ENCODE results near the gene CD3E. TPM values are rescaled to one million over a fixed set of nuclear protein-coding genes. Genes with fewer than 3 reads are reported as not detected.

The CD3E gene
- polyA plus RNA-seq, 4 donors: 5.9 to 13.8 (median 7.1) TPM

DNA sequence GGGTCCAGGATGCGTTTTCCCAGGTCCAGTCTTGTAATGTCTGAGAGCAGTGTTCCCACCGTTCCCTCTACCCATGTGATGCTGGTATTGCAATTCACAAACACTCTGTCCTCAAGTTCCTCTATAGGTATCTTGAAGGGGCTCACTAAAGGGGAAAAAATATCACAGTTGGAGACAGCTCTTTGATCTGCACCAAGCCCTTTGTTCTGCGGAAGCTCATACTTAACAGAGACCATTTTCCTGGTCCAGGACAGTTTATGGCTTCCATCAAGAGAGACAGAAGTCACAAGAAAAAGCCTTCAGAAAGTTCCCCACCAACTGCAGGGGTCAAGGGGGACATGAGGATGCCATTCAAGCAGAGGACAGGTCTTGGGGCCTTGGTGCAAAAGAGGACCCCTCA, 35.9 kb downstream of the CD3E start:
- 62 to 87% (median 80%) methylated on average over 3 of the region's 3 CpGs for WGBS, 3 donors
- Histone ChIP-seq H3K27ac (ENCODE audit: low read depth in 1 of 3, low read length in 2 of 3) (peak overlapping the region in 1 of 3 donors; percentile 87), H3K27me3 (ENCODE audit: control insufficient read depth in 3 of 3, insufficient read depth in 3 of 3, low read length in 3 of 3) (no peaks in the 10 kb centered on the region), H3K4me1 (ENCODE audit: control insufficient read depth in 3 of 3, insufficient read depth in 2 of 3, low read depth in 1 of 3, low read length in 2 of 3) (peaks cover 0 to 11% (median 0%) of the 10 kb centered on the region in 3 donors), H3K36me3 (ENCODE audit: control insufficient read depth in 3 of 3, insufficient read depth in 2 of 3, low read depth in 1 of 3, low read length in 3 of 3) (no peaks in the 10 kb centered on the region), H3K9me3 (ENCODE audit: control insufficient read depth in 2 of 2, insufficient read depth in 1 of 2, low read depth in 1 of 2, low read length in 1 of 2) (no peaks in the 10 kb centered on the region), H3K4me3 (ENCODE audit: low read depth in 1 of 3, low read length in 3 of 3) (peak overlapping the region in 1 of 3 donors; percentile 51)
- no peak for FAIRE-seq
- DNase-seq: no peak

DNA sequence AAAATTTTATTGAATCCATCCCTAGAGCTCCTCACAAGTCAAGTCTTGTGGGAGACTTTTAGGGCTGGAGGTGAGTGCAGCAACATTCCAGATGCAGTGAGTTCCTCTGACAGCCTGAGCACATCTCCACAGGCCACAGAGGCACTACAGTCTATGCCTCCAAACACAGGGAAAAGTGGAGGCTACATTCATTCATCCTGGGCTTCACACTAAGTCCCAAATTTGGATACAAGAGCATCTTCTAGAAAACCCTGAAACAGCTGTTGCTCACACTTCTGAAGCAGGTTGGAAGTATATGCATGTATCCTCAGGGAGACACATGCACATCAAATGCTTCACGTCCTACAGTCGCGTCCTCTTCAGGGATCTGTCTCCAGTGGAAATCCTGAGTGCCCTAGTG, 36.7 kb downstream of the CD3E start:
- H3K27ac ChIP-seq (ENCODE audit: low read depth in 1 of 3, low read length in 2 of 3): peak overlapping the region in 1 of 3 donors; percentile 30
- no peak for DNase-seq
- no peaks in the 10 kb centered on the region for H3K27me3 ChIP-seq (ENCODE audit: control insufficient read depth in 3 of 3, insufficient read depth in 3 of 3, low read length in 3 of 3)
- no peak for FAIRE-seq
- H3K9me3 ChIP-seq (ENCODE audit: control insufficient read depth in 2 of 2, insufficient read depth in 1 of 2, low read depth in 1 of 2, low read length in 1 of 2): no peaks in the 10 kb centered on the region
- peak overlapping the region in 1 of 3 donors; percentile 51 for H3K4me3 ChIP-seq (ENCODE audit: low read depth in 1 of 3, low read length in 3 of 3)
- no peaks in the 10 kb centered on the region for H3K36me3 ChIP-seq (ENCODE audit: control insufficient read depth in 3 of 3, insufficient read depth in 2 of 3, low read depth in 1 of 3, low read length in 3 of 3)
- 67 to 81% (median 75%) methylated on average over 3 of the region's 3 CpGs for WGBS, 3 donors
- H3K4me1 ChIP-seq (ENCODE audit: control insufficient read depth in 3 of 3, insufficient read depth in 2 of 3, low read depth in 1 of 3, low read length in 2 of 3): peaks cover 0 to 11% (median 0%) of the 10 kb centered on the region in 3 donors

DNA sequence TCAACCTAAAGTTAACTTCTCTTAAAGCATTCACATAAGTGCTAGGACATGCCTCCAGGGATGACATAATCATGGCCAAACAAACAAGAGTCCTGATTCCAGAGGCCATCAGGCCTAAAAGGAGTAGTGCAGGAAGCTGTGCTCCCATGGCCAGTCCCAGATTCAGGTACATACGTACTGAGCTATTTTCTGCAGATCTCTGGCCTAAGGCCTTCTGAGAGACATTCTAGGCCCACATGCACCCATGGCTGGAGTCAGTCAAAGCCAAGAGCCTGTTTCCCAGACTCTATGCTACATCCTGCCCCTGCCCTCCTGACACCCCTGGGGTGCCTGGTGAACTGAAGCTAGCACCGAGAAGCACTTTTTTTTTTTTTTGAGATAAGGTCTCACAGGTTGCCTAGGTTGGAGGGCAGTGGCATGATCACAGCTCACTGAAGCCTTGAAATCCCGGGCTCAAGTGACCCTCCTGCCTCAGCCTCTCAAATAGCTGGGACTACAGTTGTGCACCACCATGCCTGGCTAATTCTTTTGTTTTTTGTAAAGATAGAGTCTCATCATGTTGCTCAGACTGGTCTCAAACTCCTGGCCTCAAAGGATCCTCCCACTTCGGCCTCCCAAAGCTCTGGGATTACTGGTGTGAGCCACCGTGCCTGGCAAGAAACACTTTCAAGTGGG, 37.4 kb downstream of the CD3E start:
- Histone ChIP-seq H3K36me3 (ENCODE audit: control insufficient read depth in 3 of 3, insufficient read depth in 2 of 3, low read depth in 1 of 3, low read length in 3 of 3) (no peaks in the 10 kb centered on the region), H3K9me3 (ENCODE audit: control insufficient read depth in 2 of 2, insufficient read depth in 1 of 2, low read depth in 1 of 2, low read length in 1 of 2) (no peaks in the 10 kb centered on the region), H3K27ac (ENCODE audit: low read depth in 1 of 3, low read length in 2 of 3) (peak overlapping the region in 2 of 3 donors; percentile 22 to 68), H3K27me3 (ENCODE audit: control insufficient read depth in 3 of 3, insufficient read depth in 3 of 3, low read length in 3 of 3) (no peaks in the 10 kb centered on the region), H3K4me1 (ENCODE audit: control insufficient read depth in 3 of 3, insufficient read depth in 2 of 3, low read depth in 1 of 3, low read length in 2 of 3) (peaks cover 0 to 11% (median 0%) of the 10 kb centered on the region in 3 donors), H3K4me3 (ENCODE audit: low read depth in 1 of 3, low read length in 3 of 3) (peak overlapping the region in 2 of 3 donors; percentile 3 to 51)
- no peak for DNase-seq
- no peak for FAIRE-seq
- WGBS, 3 donors: 71 to 77% (median 75%) methylated on average over 5 of the region's 5 CpGs

DNA sequence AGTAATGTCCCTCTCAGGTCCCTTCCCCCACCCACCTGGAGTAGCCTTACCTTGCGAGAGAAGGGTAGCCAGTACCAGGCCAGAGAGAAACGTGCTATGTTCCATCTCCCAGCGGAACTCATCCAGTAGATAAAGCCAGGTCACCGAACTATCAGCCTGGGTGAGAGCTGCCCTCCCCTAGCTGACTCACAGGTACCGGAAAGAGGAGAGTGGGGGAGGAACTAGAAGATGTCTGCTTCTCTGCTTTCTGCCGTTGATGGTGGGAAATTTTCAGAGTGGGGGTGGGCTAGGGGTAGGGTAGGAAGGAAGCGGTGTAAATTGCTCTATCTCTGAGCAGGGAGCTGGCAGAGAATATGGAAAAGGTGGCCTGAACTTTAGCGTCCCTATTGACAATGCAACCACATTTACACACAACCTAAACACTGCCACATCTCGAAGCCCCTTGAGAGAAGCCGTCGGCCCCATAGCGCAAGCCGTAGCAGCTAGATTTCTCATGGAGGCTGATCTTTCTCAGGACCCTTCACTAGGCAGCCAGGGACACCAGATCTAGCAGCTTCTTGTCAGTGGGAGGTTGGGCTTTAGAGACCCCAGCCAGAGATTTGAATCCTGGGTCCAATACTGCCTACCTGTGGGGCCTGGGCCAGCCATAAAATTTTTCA, 38.1 kb downstream of the CD3E start, which contains the start of gene CD3D:
Gene CD3D, minus strand, starts transcription at position 203 of the 659 bp plus-strand sequence. Its CDS starts 98 bp downstream, at position 105.
- FAIRE-seq: no peak
- Histone ChIP-seq H3K4me3 (ENCODE audit: low read depth in 1 of 3, low read length in 3 of 3) (peak within 1 kb of the TSS in 2 of 3 donors; percentile 3 to 51), H3K27ac (ENCODE audit: low read depth in 1 of 3, low read length in 2 of 3) (peak within 1 kb of the TSS in 2 of 3 donors; percentile 35 to 68), H3K9me3 (ENCODE audit: control insufficient read depth in 2 of 2, insufficient read depth in 1 of 2, low read depth in 1 of 2, low read length in 1 of 2) (no peaks in the 10 kb centered on the region), H3K36me3 (ENCODE audit: control insufficient read depth in 3 of 3, insufficient read depth in 2 of 3, low read depth in 1 of 3, low read length in 3 of 3) (no peaks in the 10 kb centered on the region), H3K4me1 (ENCODE audit: control insufficient read depth in 3 of 3, insufficient read depth in 2 of 3, low read depth in 1 of 3, low read length in 2 of 3) (peaks cover 0 to 11% (median 0%) of the 10 kb centered on the region in 3 donors), H3K27me3 (ENCODE audit: control insufficient read depth in 3 of 3, insufficient read depth in 3 of 3, low read length in 3 of 3) (peaks cover 0 to 2% (median 0%) of the 10 kb centered on the region in 3 donors)
- DNase-seq: peak in 1 of 2 donors; percentile 43
- 72 to 83% (median 74%) methylated on average over 13 of the region's 13 CpGs for WGBS, 3 donors

DNA sequence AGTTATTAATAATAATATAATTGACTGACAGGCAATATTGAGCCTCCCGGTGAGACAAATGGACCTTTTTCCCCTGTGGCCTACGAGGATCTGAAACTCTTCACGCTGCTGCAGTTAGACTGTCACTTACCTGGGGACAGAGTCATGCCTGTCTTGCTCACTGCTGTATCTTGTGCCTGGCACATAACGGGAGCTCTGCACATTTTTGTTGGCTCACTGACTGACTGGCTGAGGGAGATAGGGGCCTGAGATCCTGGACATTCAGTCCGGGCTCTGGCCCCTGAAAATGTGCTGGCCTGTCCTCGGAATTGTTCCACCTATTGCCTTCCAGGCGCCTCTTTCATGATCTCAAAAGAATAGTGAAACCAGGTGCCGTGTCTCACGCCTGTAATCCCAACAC, 38.7 kb downstream of the CD3E start:
- Histone ChIP-seq H3K27me3 (ENCODE audit: control insufficient read depth in 3 of 3, insufficient read depth in 3 of 3, low read length in 3 of 3) (peaks cover 0 to 7% (median 0%) of the 10 kb centered on the region in 3 donors), H3K27ac (ENCODE audit: low read depth in 1 of 3, low read length in 2 of 3) (peak overlapping the region in 2 of 3 donors; percentile 8 to 35), H3K4me1 (ENCODE audit: control insufficient read depth in 3 of 3, insufficient read depth in 2 of 3, low read depth in 1 of 3, low read length in 2 of 3) (peaks cover 0 to 8% (median 0%) of the 10 kb centered on the region in 3 donors), H3K9me3 (ENCODE audit: control insufficient read depth in 2 of 2, insufficient read depth in 1 of 2, low read depth in 1 of 2, low read length in 1 of 2) (no peaks in the 10 kb centered on the region), H3K36me3 (ENCODE audit: control insufficient read depth in 3 of 3, insufficient read depth in 2 of 3, low read depth in 1 of 3, low read length in 3 of 3) (no peaks in the 10 kb centered on the region), H3K4me3 (ENCODE audit: low read depth in 1 of 3, low read length in 3 of 3) (peak overlapping the region in 1 of 3 donors; percentile 4)
- 63 to 75% (median 69%) methylated on average over 9 of the region's 9 CpGs for WGBS, 3 donors
- DNase-seq (no peak), FAIRE-seq (no peak)

DNA sequence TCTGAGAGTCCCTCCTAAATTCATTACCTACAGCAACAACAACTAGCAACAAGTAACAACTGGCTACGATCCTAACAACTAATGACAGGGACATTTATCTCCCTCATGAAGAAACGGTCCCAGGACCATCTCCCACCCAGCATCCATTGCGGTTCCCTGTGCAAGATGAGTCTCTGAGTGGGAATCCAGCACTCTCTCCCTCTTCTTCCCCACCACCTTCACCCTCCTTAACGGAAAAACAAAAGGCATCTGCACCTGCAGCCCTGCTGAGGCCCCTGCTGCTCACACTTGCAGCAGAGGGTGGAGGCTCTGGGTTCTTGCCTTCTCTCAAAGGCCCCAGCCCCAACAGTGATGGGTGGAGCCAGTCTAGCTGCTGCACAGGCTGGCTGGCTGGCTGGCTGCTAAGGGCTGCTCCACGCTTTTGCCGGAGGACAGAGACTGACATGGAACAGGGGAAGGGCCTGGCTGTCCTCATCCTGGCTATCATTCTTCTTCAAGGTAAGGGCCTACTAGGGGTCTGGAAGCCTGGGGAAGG, 39.5 kb downstream of the CD3E start, which contains the start of gene CD3G:
Gene CD3G, plus strand, starts transcription at position 364 of the 535 bp plus-strand sequence. Its CDS starts 80 bp downstream, at position 444.
- Histone ChIP-seq H3K9me3 (ENCODE audit: control insufficient read depth in 2 of 2, insufficient read depth in 1 of 2, low read depth in 1 of 2, low read length in 1 of 2) (no peaks in the 10 kb centered on the region), H3K4me3 (ENCODE audit: low read depth in 1 of 3, low read length in 3 of 3) (peak within 1 kb of the TSS in 1 of 3 donors; percentile 32), H3K27me3 (ENCODE audit: control insufficient read depth in 3 of 3, insufficient read depth in 3 of 3, low read length in 3 of 3) (peaks cover 0 to 9% (median 0%) of the 10 kb centered on the region in 3 donors), H3K36me3 (ENCODE audit: control insufficient read depth in 3 of 3, insufficient read depth in 2 of 3, low read depth in 1 of 3, low read length in 3 of 3) (no peaks in the 10 kb centered on the region), H3K4me1 (ENCODE audit: control insufficient read depth in 3 of 3, insufficient read depth in 2 of 3, low read depth in 1 of 3, low read length in 2 of 3) (peaks cover 0 to under 1% (median 0%) of the 10 kb centered on the region in 3 donors), H3K27ac (ENCODE audit: low read depth in 1 of 3, low read length in 2 of 3) (peak within 1 kb of the TSS in 2 of 3 donors; percentile 35 to 56)
- DNase-seq: peak in 1 of 2 donors; percentile 37
- 66 to 77% (median 71%) methylated on average over 6 of the region's 6 CpGs for WGBS, 3 donors
- FAIRE-seq: no peak

DNA sequence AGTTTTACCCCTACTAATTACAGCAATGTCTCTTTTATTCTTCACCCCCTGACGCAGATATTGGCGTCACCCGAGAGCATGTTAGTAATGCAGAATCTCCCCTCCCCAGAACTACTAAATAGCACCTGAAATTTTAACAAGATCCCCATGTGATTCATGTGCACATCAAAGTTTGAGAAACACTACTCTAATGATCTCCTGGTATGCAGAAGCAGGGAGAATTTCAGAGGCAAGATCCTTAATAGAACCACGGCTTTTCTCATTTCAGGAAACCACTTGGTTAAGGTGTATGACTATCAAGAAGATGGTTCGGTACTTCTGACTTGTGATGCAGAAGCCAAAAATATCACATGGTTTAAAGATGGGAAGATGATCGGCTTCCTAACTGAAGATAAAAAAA, 44.9 kb downstream of the CD3E start:
- Histone ChIP-seq H3K9me3 (ENCODE audit: control insufficient read depth in 2 of 2, insufficient read depth in 1 of 2, low read depth in 1 of 2, low read length in 1 of 2) (no peaks in the 10 kb centered on the region), H3K4me3 (ENCODE audit: low read depth in 1 of 3, low read length in 3 of 3) (no peak overlapping the region), H3K36me3 (ENCODE audit: control insufficient read depth in 3 of 3, insufficient read depth in 2 of 3, low read depth in 1 of 3, low read length in 3 of 3) (no peaks in the 10 kb centered on the region), H3K27me3 (ENCODE audit: control insufficient read depth in 3 of 3, insufficient read depth in 3 of 3, low read length in 3 of 3) (peaks cover 0 to 11% (median 0%) of the 10 kb centered on the region in 3 donors), H3K27ac (ENCODE audit: low read depth in 1 of 3, low read length in 2 of 3) (no peak overlapping the region), H3K4me1 (ENCODE audit: control insufficient read depth in 3 of 3, insufficient read depth in 2 of 3, low read depth in 1 of 3, low read length in 2 of 3) (no peaks in the 10 kb centered on the region)
- DNase-seq (no peak), FAIRE-seq (no peak)
- 77 to 82% (median 78%) methylated on average over 6 of the region's 6 CpGs for WGBS, 3 donors

DNA sequence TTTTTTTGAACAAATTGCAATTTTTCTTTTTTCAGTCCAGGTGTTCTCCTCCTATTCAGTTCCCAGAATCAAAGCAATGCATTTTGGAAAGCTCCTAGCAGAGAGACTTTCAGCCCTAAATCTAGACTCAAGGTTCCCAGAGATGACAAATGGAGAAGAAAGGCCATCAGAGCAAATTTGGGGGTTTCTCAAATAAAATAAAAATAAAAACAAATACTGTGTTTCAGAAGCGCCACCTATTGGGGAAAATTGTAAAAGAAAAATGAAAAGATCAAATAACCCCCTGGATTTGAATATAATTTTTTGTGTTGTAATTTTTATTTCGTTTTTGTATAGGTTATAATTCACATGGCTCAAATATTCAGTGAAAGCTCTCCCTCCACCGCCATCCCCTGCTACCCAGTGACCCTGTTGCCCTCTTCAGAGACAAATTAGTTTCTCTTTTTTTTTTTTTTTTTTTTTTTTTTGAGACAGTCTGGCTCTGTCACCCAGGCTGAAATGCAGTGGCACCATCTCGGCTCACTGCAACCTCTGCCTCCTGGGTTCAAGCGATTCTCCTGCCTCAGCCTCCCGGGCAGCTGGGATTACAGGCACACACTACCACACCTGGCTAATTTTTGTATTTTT, 48.7 kb downstream of the CD3E start:
- Histone ChIP-seq H3K4me3 (ENCODE audit: low read depth in 1 of 3, low read length in 3 of 3) (no peak overlapping the region), H3K27ac (ENCODE audit: low read depth in 1 of 3, low read length in 2 of 3) (no peak overlapping the region), H3K36me3 (ENCODE audit: control insufficient read depth in 3 of 3, insufficient read depth in 2 of 3, low read depth in 1 of 3, low read length in 3 of 3) (no peaks in the 10 kb centered on the region), H3K4me1 (ENCODE audit: control insufficient read depth in 3 of 3, insufficient read depth in 2 of 3, low read depth in 1 of 3, low read length in 2 of 3) (no peaks in the 10 kb centered on the region), H3K9me3 (ENCODE audit: control insufficient read depth in 2 of 2, insufficient read depth in 1 of 2, low read depth in 1 of 2, low read length in 1 of 2) (no peaks in the 10 kb centered on the region), H3K27me3 (ENCODE audit: control insufficient read depth in 3 of 3, insufficient read depth in 3 of 3, low read length in 3 of 3) (peaks cover 0 to 4% (median 0%) of the 10 kb centered on the region in 3 donors)
- DNase-seq (peak; percentile 31 to 41), FAIRE-seq (no peak)
- 12 to 15% (median 12%) methylated on average over 6 of the region's 6 CpGs for WGBS, 3 donors
